SKM-1 treated with dmso at 0.1 percent for 144 hours (cell line): ENCODE data around the gene EPS8L2.

Experiments used
- DNase-seq: peaks from one replicate; lab custom pipeline; 2025; ENCODE audit not compliant: unreplicated experiment; lab: John Stamatoyannopoulos, UW

EPS8L2 gene

GRCh38 chr11:705646-706438 lies at the start of gene EPS8L2:
TSS of gene EPS8L2 (plus strand) at chr11:706231. CDS start at chr11:709408, 3,177 bp downstream.
- DNase-seq = no peak

- DNase-seq = no peak
Observed at GRCh38 chr11:656426-656825, 49.6 kb upstream of the EPS8L2 start.

- DNase-seq = no peak
Observed at GRCh38 chr11:656866-657265, 49.2 kb upstream of the EPS8L2 start.

GRCh38 chr11:657691-658126 lies 48.3 kb upstream of the EPS8L2 start:
- DNase-seq = no peak

- no peak for DNase-seq
Observed at GRCh38 chr11:659532-660085, 46.4 kb upstream of the EPS8L2 start.

GRCh38 chr11:660281-660680 lies 45.8 kb upstream of the EPS8L2 start:
- no peak for DNase-seq

- DNase-seq = no peak
Observed at GRCh38 chr11:660681-661444, 45.2 kb upstream of the EPS8L2 start.

- peak; percentile 19 for DNase-seq
Observed at GRCh38 chr11:662689-663274, 43.2 kb upstream of the EPS8L2 start.

GRCh38 chr11:665062-665703 lies 40.8 kb upstream of the EPS8L2 start:
- no peak for DNase-seq

- no peak for DNase-seq
Observed at GRCh38 chr11:665704-666281, 40.2 kb upstream of the EPS8L2 start.

- no peak for DNase-seq
Observed at GRCh38 chr11:673866-674265, 32.2 kb upstream of the EPS8L2 start.

- no peak for DNase-seq
Observed at GRCh38 chr11:674406-674805, 31.6 kb upstream of the EPS8L2 start.

- no peak for DNase-seq
Observed at GRCh38 chr11:678297-678696, 27.7 kb upstream of the EPS8L2 start.

GRCh38 chr11:679271-680207 lies 26.5 kb upstream of the EPS8L2 start:
- DNase-seq = no peak

- no peak for DNase-seq
Observed at GRCh38 chr11:680476-680875, 25.6 kb upstream of the EPS8L2 start.

GRCh38 chr11:680970-681369 lies 25.1 kb upstream of the EPS8L2 start:
- DNase-seq = no peak

- DNase-seq = no peak
Observed at GRCh38 chr11:686451-687243, 19.4 kb upstream of the EPS8L2 start.

GRCh38 chr11:687751-688150 lies 18.3 kb upstream of the EPS8L2 start:
- DNase-seq = no peak

GRCh38 chr11:688681-689080 lies 17.4 kb upstream of the EPS8L2 start:
- DNase-seq = no peak
